GM10266 (cell line): ENCODE data around the gene CCDC122.

Source experiments
- DNase-seq: peaks from one replicate; pipeline ENCODE4 v3.0.0; 2012; ENCODE audit errors: extremely low spot score
- CTCF ChIP-seq: IDR thresholded peaks from 2 replicates; pipeline ENCODE4 v1.5.1; 2012; ENCODE audit warnings: mild to moderate bottlenecking, low read depth; ENCODE audit not compliant: control insufficient read depth, insufficient read depth; ENCODE audit errors: missing control alignments

CCDC122 gene

GRCh38 chr13:43884222-43884621 lies 4.7 kb upstream of the CCDC122 start:
- DNase-seq, result no peak
- TF ChIP-seq CTCF, result no peak

GRCh38 chr13:43883631-43884030 lies 4.1 kb upstream of the CCDC122 start:
- DNase-seq, result no peak
- TF ChIP-seq CTCF, result no peak

- TF ChIP-seq CTCF, result no peak
- DNase-seq, result no peak
Observed at GRCh38 chr13:43881580-43881979, 2.0 kb upstream of the CCDC122 start.

- DNase-seq, result no peak
- TF ChIP-seq CTCF, result no peak
Observed at GRCh38 chr13:43880926-43881325, 1.4 kb upstream of the CCDC122 start.

GRCh38 chr13:43880214-43880855 lies 795 bp upstream of the CCDC122 start:
- no peak for TF ChIP-seq CTCF
- DNase-seq, result no peak

GRCh38 chr13:43879755-43880181 lies 228 bp upstream of the CCDC122 start, which contains the start of gene LACC1:
LACC1 (plus strand) TSS chr13:43879904; CDS start chr13:43880986, 1,082 bp downstream.
- TF ChIP-seq CTCF, result no peak

GRCh38 chr13:43877766-43878165 lies 1.8 kb downstream of the CCDC122 start:
- no peak for DNase-seq
- no peak for TF ChIP-seq CTCF

More at GRCh38 chr13:43879755-43880181, 228 bp upstream of the CCDC122 start, which contains the start of gene LACC1:
- DNase-seq, result peak; percentile 59
